H1 (cell line): ENCODE data around the gene ZNF91. TPM values are rescaled to one million over a fixed set of nuclear protein-coding genes. Genes with fewer than 3 reads are reported as not detected.

ENCODE experiments used
- CTCF ChIA-PET: fragments of 300-600 bp; sonication (Branson Sonifier 250); formaldehyde crosslinking; loops from one replicate; lab custom pipeline; 2021; ENCODE audit not compliant: partially characterized antibody; lab: Charles Lee
- POLR2A ChIA-PET: fragments of 300-600 bp; sonication (Branson Sonifier 250); formaldehyde crosslinking; loops from one replicate; lab custom pipeline; 2021; ENCODE audit warnings: inconsistent platforms; ENCODE audit not compliant: partially characterized antibody; lab: Charles Lee
- DNase-seq, 2 experiments: peaks; one replicate each; pipeline versions ENCODE4 v3.0.0 to v3.0.0-alpha.2; 2010 to 2022; ENCODE audit warnings: low spot score in 2 of 2, low read depth in 1 of 2, mixed read lengths in 1 of 2
- FAIRE-seq: peaks from 2 replicates; lab custom pipeline; 2011; peaks lifted over from hg19 to GRCh38; lab: Jason Lieb, UNC
- H2AFZ ChIP-seq: 2 replicates; pipeline ENCODE4 v1.8.1; 2012; ENCODE audit warnings: low read length, inconsistent platforms
- H2AK5ac ChIP-seq: 2 replicates; pipeline ENCODE4 v1.6.1; 2013; ENCODE audit warnings: low read depth, low read length
- H2BK120ac ChIP-seq: replicated peaks from 2 replicates; pipeline ENCODE3; 2013; ENCODE audit warnings: low read depth, low read length, inconsistent platforms
- H2BK12ac ChIP-seq: 2 replicates; pipeline ENCODE4 v1.6.1; 2013; ENCODE audit warnings: low read depth, low read length
- H2BK15ac ChIP-seq: 2 replicates; pipeline ENCODE4 v1.6.1; 2013; ENCODE audit warnings: low read length
- H2BK20ac ChIP-seq: 2 replicates; pipeline ENCODE4 v1.6.1; 2013; ENCODE audit warnings: low read length
- H2BK5ac ChIP-seq: 2 replicates; pipeline ENCODE4 v1.6.1; 2013; ENCODE audit warnings: low read depth, low read length
- H3K14ac ChIP-seq: 2 replicates; pipeline ENCODE4 v1.6.1; 2013; ENCODE audit warnings: inconsistent platforms; ENCODE audit not compliant: insufficient read length
- H3K18ac ChIP-seq: 2 replicates; pipeline ENCODE4 v1.6.1; 2013; ENCODE audit warnings: low read length; ENCODE audit errors: extremely low read depth
- H3K23ac ChIP-seq: 2 replicates; pipeline ENCODE4 v1.6.1; 2013; ENCODE audit warnings: inconsistent platforms; ENCODE audit not compliant: insufficient read length
- H3K23me2 ChIP-seq: 2 replicates; pipeline ENCODE4 v1.6.1; 2013; ENCODE audit warnings: low read depth, low read length
- H3K27ac ChIP-seq: 2 replicates; pipeline ENCODE4 v1.6.1; 2011; ENCODE audit warnings: low read depth, low read length, inconsistent platforms
- H3K27me3 ChIP-seq, 4 experiments: replicated peaks in 1 of 4; 1 replicate in 1 of 4; 2 replicates in 3 of 4; pipeline versions ENCODE4 v1.6.1 to v1.8.1; 2011 to 2013; ENCODE audit warnings: low read length in 3 of 4, mild to moderate bottlenecking in 3 of 4, inconsistent platforms in 2 of 4, mixed read lengths in 2 of 4, moderate library complexity in 1 of 4; ENCODE audit not compliant: control insufficient read depth in 3 of 4, insufficient read depth in 3 of 4; ENCODE audit errors: extremely low read depth in 1 of 4
- H3K36me3 ChIP-seq, 4 experiments: 2 replicates each; pipeline versions ENCODE4 v1.6.1 to v1.8.1; 2011 to 2013; ENCODE audit warnings: mild to moderate bottlenecking in 4 of 4, low read length in 3 of 4, moderate library complexity in 2 of 4, control low read depth in 1 of 4, inconsistent platforms in 1 of 4; ENCODE audit not compliant: insufficient read depth in 4 of 4, control insufficient read depth in 2 of 4
- H3K4ac ChIP-seq: replicated peaks from 2 replicates; pipeline ENCODE3; 2013; ENCODE audit warnings: low read length, low read depth, mixed read lengths, inconsistent platforms; ENCODE audit not compliant: insufficient read length
- H3K4me1 ChIP-seq, 4 experiments: replicated peaks in 1 of 4; 1 replicate in 1 of 4; 2 replicates in 3 of 4; pipeline versions ENCODE4 v1.6.1 to v1.8.1; 2011 to 2013; ENCODE audit warnings: low read length in 3 of 4, inconsistent platforms in 2 of 4, mixed read lengths in 1 of 4; ENCODE audit not compliant: insufficient read depth in 4 of 4, control insufficient read depth in 3 of 4
- H3K4me2 ChIP-seq, 2 experiments: 2 replicates each; pipeline versions ENCODE4 v1.6.1 to v1.8.1; 2011 to 2013; ENCODE audit warnings: low read depth in 2 of 2, low read length in 2 of 2, control low read depth in 1 of 2, inconsistent platforms in 1 of 2, mild to moderate bottlenecking in 1 of 2; ENCODE audit not compliant: insufficient read depth in 1 of 2
- H3K4me3 ChIP-seq, 4 experiments: fragments of 200-600, 300-600 bp in 1 of 4; sonication (generic), shearing (Covaris generic), sonication (Bioruptor Twin) in 1 of 4; 2 replicates each; pipeline versions ENCODE4 v1.5.1 to v1.8.1; 2011 to 2016; ENCODE audit warnings: low read length in 4 of 4, low read depth in 3 of 4, control low read depth in 2 of 4, inconsistent platforms in 2 of 4, mild to moderate bottlenecking in 2 of 4, mixed read lengths in 1 of 4, moderate library complexity in 1 of 4; ENCODE audit not compliant: insufficient read depth in 2 of 4; ENCODE audit errors: extremely low read depth in 1 of 4
- H3K56ac ChIP-seq: replicated peaks from 2 replicates; pipeline ENCODE3; 2013; ENCODE audit warnings: low read depth, mild to moderate bottlenecking, mixed read lengths, low read length, inconsistent platforms; ENCODE audit not compliant: insufficient read length
- H3K79me1 ChIP-seq: 2 replicates; pipeline ENCODE4 v1.6.1; 2013; ENCODE audit warnings: low read depth, low read length, control low read depth
- H3K79me2 ChIP-seq, 2 experiments: 2 replicates each; pipeline versions ENCODE4 v1.6.1 to v1.8.1; 2012 to 2013; ENCODE audit warnings: low read length in 2 of 2, mild to moderate bottlenecking in 2 of 2, inconsistent platforms in 1 of 2; ENCODE audit not compliant: insufficient read depth in 2 of 2, control insufficient read depth in 1 of 2
- H3K9ac ChIP-seq, 4 experiments: replicated peaks in 1 of 4; 1 replicate in 1 of 4; 2 replicates in 3 of 4; pipeline versions ENCODE4 v1.6.1 to v1.8.1; 2011 to 2013; ENCODE audit warnings: low read depth in 3 of 4, low read length in 3 of 4, control low read depth in 2 of 4, mild to moderate bottlenecking in 2 of 4, moderate library complexity in 2 of 4, inconsistent platforms in 1 of 4; ENCODE audit errors: extremely low read depth in 1 of 4
- H3K9me3 ChIP-seq, 2 experiments: 2 replicates each; pipeline versions ENCODE4 v1.6.1 to v1.8.1; 2012 to 2013; ENCODE audit warnings: mild to moderate bottlenecking in 2 of 2, moderate library complexity in 2 of 2, control low read depth in 1 of 2, inconsistent platforms in 1 of 2, low read depth in 1 of 2, low read length in 1 of 2, mixed read lengths in 1 of 2; ENCODE audit not compliant: insufficient read depth in 2 of 2
- H4K20me1 ChIP-seq, 2 experiments: replicated peaks in 1 of 2; 2 replicates each; pipeline versions ENCODE3 to v1.8.1; 2011 to 2013; ENCODE audit warnings: inconsistent platforms in 2 of 2, low read length in 2 of 2, mild to moderate bottlenecking in 1 of 2; ENCODE audit not compliant: insufficient read depth in 2 of 2, control insufficient read depth in 1 of 2
- H4K5ac ChIP-seq: 2 replicates; pipeline ENCODE4 v1.6.1; 2013; ENCODE audit warnings: low read length, low read depth, mixed read lengths, inconsistent platforms; ENCODE audit not compliant: insufficient read length
- H4K8ac ChIP-seq: 2 replicates; pipeline ENCODE4 v1.8.0; 2013; ENCODE audit warnings: mild to moderate bottlenecking, moderate library complexity, low read length, inconsistent platforms; ENCODE audit not compliant: insufficient read depth; ENCODE audit errors: extremely low read depth
- H4K91ac ChIP-seq: replicated peaks from 2 replicates; pipeline ENCODE3; 2013; ENCODE audit warnings: low read length, mixed read lengths, inconsistent platforms; ENCODE audit not compliant: insufficient read length
- WGBS, 2 experiments: shearing (Covaris generic) in 1 of 2; methylation state at CpG; one replicate each; pipeline versions ENCODE4 v1.1.6 to v1.1.7; 2013 to 2015; ENCODE audit warnings: low lambda C conversion rate in 2 of 2, mixed read lengths in 2 of 2, inconsistent platforms in 1 of 2, low coverage in 1 of 2, missing lambda C conversion rate in 1 of 2; ENCODE audit not compliant: insufficient replicate concordance in 2 of 2, insufficient coverage in 1 of 2, insufficient read length in 1 of 2; ENCODE audit errors: extremely low coverage in 1 of 2, missing lambda C conversion rate in 1 of 2; 5-methylcytosine and 5-hydroxymethylcytosine counted together
- polyA plus RNA-seq, 7 experiments: library from polyadenylated mRNA; depleted of rRNA in 3 of 7; stranded (reverse) in 5 of 7; unstranded in 2 of 7; fragments of >200 nt in 5 of 7; fragments of 200-250 nt in 2 of 7; gene quantifications; 1 replicate in 5 of 7; 2 replicates in 1 of 7; 4 replicates in 1 of 7; pipeline versions ENCODE4 v1.2.1 to v1.2.3, GENCODE V29; 2011 to 2013; ENCODE audit warnings: missing spikeins in 2 of 7, mixed read lengths in 2 of 7
- total RNA-seq: library from RNA; stranded (reverse); fragmentation: NEBNext Ultra II Directional; extraction: Animal tissue kit (Norgen Biotek cat#: 25700); gene quantifications from 2 replicates; pipeline ENCODE4 v1.2.1, GENCODE V29; 2021

The ZNF91 gene
- total and polyA plus RNA-seq, 2 of the 8 experiments (the other 6 are each of a cell fraction or from before 2014, with no cell fraction given) = 16.5 to 35.1 TPM

GRCh38 chr19:23409392-23410048 is 14.2 kb upstream of the ZNF91 start:
- H3K14ac ChIP-seq = no peak overlapping the region
- no peak overlapping the region for H3K56ac ChIP-seq
- H4K8ac ChIP-seq = no peak overlapping the region
- peaks cover 13% of the 10 kb centered on the region for H3K79me1 ChIP-seq
- no peak overlapping the region for H4K5ac ChIP-seq
- H4K91ac ChIP-seq = no peak overlapping the region
- CTCF ChIA-PET = interaction anchor here (0.7 to 1.6 kb wide), 4 partner anchors 26 to 293 kb away, joined by 3 read pairs; no protein-coding TSS in a partner anchor
- DNase-seq (no peak), FAIRE-seq (no peak)
- no peak overlapping the region for H3K4me2 ChIP-seq
- no peak overlapping the region for H3K18ac ChIP-seq
- peaks cover 0 to 85% of the 10 kb centered on the region in 2 experiments; a peak in 3 of 4 replicates for H3K79me2 ChIP-seq
- H2AFZ ChIP-seq = no peak overlapping the region
- no peaks in the 10 kb centered on the region for H3K27me3 ChIP-seq
- peaks cover 0 to 17% (median 7%) of the 10 kb centered on the region in 4 experiments; a peak in 5 of 8 replicates for H3K36me3 ChIP-seq
- H2BK15ac ChIP-seq = no peak overlapping the region
- no peak overlapping the region for H3K4me3 ChIP-seq
- no peaks in the 10 kb centered on the region for H3K4me1 ChIP-seq
- POLR2A ChIA-PET = interaction anchor here (0.6 to 9.0 kb wide), 4 partner anchors 15 to 625 kb away, joined by 3 to 116 read pairs (median 4); partner anchors contain the start of gene ZNF91
- H2BK12ac ChIP-seq = no peak overlapping the region
- H3K23ac ChIP-seq = no peak overlapping the region
- H3K9me3 ChIP-seq = no peaks in the 10 kb centered on the region
- no peak overlapping the region for H2BK5ac ChIP-seq
- 90% methylated on average over 20 of the region's 21 CpGs; no CpG with 5 or more reads in 1 of the 2 experiments for WGBS, 2 experiments
- no peak overlapping the region for H2BK120ac ChIP-seq
- H3K27ac ChIP-seq = no peak overlapping the region
- no peak overlapping the region for H2AK5ac ChIP-seq
- no peak overlapping the region for H2BK20ac ChIP-seq
- H3K4ac ChIP-seq = no peak overlapping the region
- no peak overlapping the region for H3K9ac ChIP-seq
- peaks cover 1 to 2% of the 10 kb centered on the region in 2 experiments for H4K20me1 ChIP-seq
- H3K23me2 ChIP-seq = no peaks in the 10 kb centered on the region
